ENCODE data around the gene SECTM1.

Gene SECTM1

GRCh38 chr17:82327289-82327688 lies 6.3 kb downstream of the SECTM1 start:
- no peak for DNase-seq

GRCh38 chr17:82325286-82326180 lies 8.0 kb downstream of the SECTM1 start:
- DNase-seq: no peak

- DNase-seq: no peak
Observed at GRCh38 chr17:82324566-82325285, 8.8 kb downstream of the SECTM1 start.

- no peak for DNase-seq
Observed at GRCh38 chr17:82323514-82324234, 9.9 kb downstream of the SECTM1 start.

GRCh38 chr17:82322526-82323453 lies 10.8 kb downstream of the SECTM1 start:
- no peak for DNase-seq

GRCh38 chr17:82321947-82322466 lies 11.6 kb downstream of the SECTM1 start:
- DNase-seq: no peak

- DNase-seq: no peak
Observed at GRCh38 chr17:82320956-82321927, 12.3 kb downstream of the SECTM1 start.

- no peak for DNase-seq
Observed at GRCh38 chr17:82320140-82320840, 13.3 kb downstream of the SECTM1 start.

GRCh38 chr17:82319619-82320062 lies 13.9 kb downstream of the SECTM1 start:
- no peak for DNase-seq

GRCh38 chr17:82318772-82319606 lies 14.6 kb downstream of the SECTM1 start:
- no peak for DNase-seq

GRCh38 chr17:82318169-82318498 lies 15.4 kb downstream of the SECTM1 start:
- DNase-seq: no peak

- DNase-seq: no peak
Observed at GRCh38 chr17:82317394-82318168, 16.0 kb downstream of the SECTM1 start, which contains the start of gene CD7. Gene CD7 (minus strand): TSS chr17:82317608. CDS start chr17:82317495, 113 bp downstream.

- no peak for DNase-seq
Observed at GRCh38 chr17:82316651-82317393, 16.7 kb downstream of the SECTM1 start.

GRCh38 chr17:82315703-82316358 lies 17.7 kb downstream of the SECTM1 start:
- no peak for DNase-seq

- no peak for DNase-seq
Observed at GRCh38 chr17:82314727-82315605, 18.6 kb downstream of the SECTM1 start.

All from DMS79 (cell line).